ENCODE measurements around the gene TMEM94.
"Not testable (repeated sequence)": the region's sequence is repeated elsewhere in the genome, so short reads cannot be mapped to it uniquely, and the experiment has no call there.

The TMEM94 gene

GRCh38 chr17:75447951-75448856, 8.2 kb upstream of the TMEM94 start:
- DNase-seq: no peak

- DNase-seq: no peak
These were observed 6.2 kb upstream of the TMEM94 start for GRCh38 chr17:75450270-75450669.

- DNase-seq: no peak
These were observed 2.2 kb upstream of the TMEM94 start for GRCh38 chr17:75454193-75454592.

GRCh38 chr17:75454672-75455071, 1.8 kb upstream of the TMEM94 start:
- DNase-seq: not testable (repeated sequence)

GRCh38 chr17:75456039-75456416, 407 bp upstream of the TMEM94 start:
- no peak for DNase-seq

- DNase-seq: peak; percentile 24
These were observed 716 bp downstream of the TMEM94 start for GRCh38 chr17:75457047-75457654.

- no peak for DNase-seq
These were observed 2.8 kb downstream of the TMEM94 start for GRCh38 chr17:75459246-75459589.

GRCh38 chr17:75459590-75460267, 3.3 kb downstream of the TMEM94 start:
- no peak for DNase-seq

GRCh38 chr17:75460295-75460694, 3.9 kb downstream of the TMEM94 start:
- no peak for DNase-seq

- no peak for DNase-seq
These were observed 7.2 kb downstream of the TMEM94 start for GRCh38 chr17:75463603-75464002.

GRCh38 chr17:75465039-75465438, 8.6 kb downstream of the TMEM94 start:
- no peak for DNase-seq

- DNase-seq: no peak
These were observed 11.9 kb downstream of the TMEM94 start for GRCh38 chr17:75468291-75468754.

GRCh38 chr17:75468779-75469373, 12.4 kb downstream of the TMEM94 start:
- DNase-seq: no peak

GRCh38 chr17:75471207-75471606, 14.8 kb downstream of the TMEM94 start:
- no peak for DNase-seq

GRCh38 chr17:75472119-75472518, 15.7 kb downstream of the TMEM94 start:
- DNase-seq: no peak

- no peak for DNase-seq
These were observed 16.8 kb downstream of the TMEM94 start for GRCh38 chr17:75473246-75473645.

- no peak for DNase-seq
These were observed 18.3 kb downstream of the TMEM94 start for GRCh38 chr17:75474736-75475135.

- no peak for DNase-seq
These were observed 18.9 kb downstream of the TMEM94 start for GRCh38 chr17:75475144-75475835.

GRCh38 chr17:75475851-75476250, 19.4 kb downstream of the TMEM94 start:
- no peak for DNase-seq

- DNase-seq: no peak
These were observed 19.8 kb downstream of the TMEM94 start for GRCh38 chr17:75476271-75476671.

GRCh38 chr17:75476752-75477489, 20.5 kb downstream of the TMEM94 start:
- no peak for DNase-seq

- not testable (repeated sequence) for DNase-seq
These were observed 21.0 kb downstream of the TMEM94 start for GRCh38 chr17:75477490-75477862.

Measured in CD4-positive, alpha-beta T cell treated with Interleukin-17A for 4 hours (primary cell).